ENCODE data around the gene HSPA8.
"Not testable (repeated sequence)": the region's sequence is repeated elsewhere in the genome, so short reads cannot be mapped to it uniquely, and the experiment has no call there.

Gene HSPA8
- long read RNA-seq, donor 1, transcript HSPA8-203 (4 exons, 963 nt), result minor isoform, 75 of 1,366 reads
- long read RNA-seq, donor 1, transcript HSPA8-208 (3 exons, 740 nt), result minor isoform, 46 of 1,366 reads
- long read RNA-seq, donor 1, transcript HSPA8-211 (5 exons, 1,509 nt), result minor isoform, 148 of 1,366 reads
- long read RNA-seq, donor 1, transcript HSPA8-224 (9 exons, 2,463 nt), result major isoform, 504 of 1,366 reads
- long read RNA-seq, donor 1, partial matches to known transcripts, result 490 of 1,366 reads
- long read RNA-seq, donor 1, other reads (novel, unspliced or antisense), result 9 of 1,366 reads
- long read RNA-seq, donor 2, transcript HSPA8-224 (9 exons, 2,463 nt), result major isoform, 233 of 729 reads
- long read RNA-seq, donor 2, transcript HSPA8-201 (8 exons, 2,186 nt), result minor isoform, 29 of 729 reads
- long read RNA-seq, donor 2, transcript HSPA8-211 (5 exons, 1,509 nt), result minor isoform, 99 of 729 reads
- long read RNA-seq, donor 2, transcript HSPA8-222 (6 exons, 1,884 nt), result minor isoform, 30 of 729 reads
- long read RNA-seq, donor 2, partial matches to known transcripts, result 282 of 729 reads
- long read RNA-seq, donor 2, other reads (novel, unspliced or antisense), result 0 of 729 reads
- long read RNA-seq, donor 3, transcript HSPA8-222 (6 exons, 1,884 nt), result minor isoform, 19 of 415 reads
- long read RNA-seq, donor 3, transcript HSPA8-208 (3 exons, 740 nt), result minor isoform, 18 of 415 reads
- long read RNA-seq, donor 3, transcript HSPA8-211 (5 exons, 1,509 nt), result minor isoform, 76 of 415 reads
- long read RNA-seq, donor 3, transcript HSPA8-224 (9 exons, 2,463 nt), result major isoform, 103 of 415 reads
- long read RNA-seq, donor 3, partial matches to known transcripts, result 148 of 415 reads
- long read RNA-seq, donor 3, other reads (novel, unspliced or antisense), result 0 of 415 reads
- long read RNA-seq, donor 4, transcript HSPA8-224 (9 exons, 2,463 nt), result major isoform, 191 of 670 reads
- long read RNA-seq, donor 4, transcript HSPA8-222 (6 exons, 1,884 nt), result minor isoform, 30 of 670 reads
- long read RNA-seq, donor 4, transcript HSPA8-203 (4 exons, 963 nt), result minor isoform, 29 of 670 reads
- long read RNA-seq, donor 4, transcript HSPA8-211 (5 exons, 1,509 nt), result minor isoform, 106 of 670 reads
- long read RNA-seq, donor 4, partial matches to known transcripts, result 251 of 670 reads
- long read RNA-seq, donor 4, other reads (novel, unspliced or antisense), result 0 of 670 reads
- long read RNA-seq, donor 5, transcript HSPA8-211 (5 exons, 1,509 nt), result minor isoform, 71 of 805 reads
- long read RNA-seq, donor 5, transcript HSPA8-203 (4 exons, 963 nt), result minor isoform, 33 of 805 reads
- long read RNA-seq, donor 5, transcript HSPA8-224 (9 exons, 2,463 nt), result major isoform, 328 of 805 reads
- long read RNA-seq, donor 5, transcript HSPA8-222 (6 exons, 1,884 nt), result minor isoform, 50 of 805 reads
- long read RNA-seq, donor 5, partial matches to known transcripts, result 265 of 805 reads
- long read RNA-seq, donor 5, other reads (novel, unspliced or antisense), result 10 of 805 reads
- long read RNA-seq, donor 6, transcript HSPA8-211 (5 exons, 1,509 nt), result minor isoform, 113 of 771 reads
- long read RNA-seq, donor 6, transcript HSPA8-222 (6 exons, 1,884 nt), result minor isoform, 30 of 771 reads
- long read RNA-seq, donor 6, transcript HSPA8-203 (4 exons, 963 nt), result minor isoform, 30 of 771 reads
- long read RNA-seq, donor 6, transcript HSPA8-224 (9 exons, 2,463 nt), result major isoform, 234 of 771 reads
- long read RNA-seq, donor 6, partial matches to known transcripts, result 308 of 771 reads
- long read RNA-seq, donor 6, other reads (novel, unspliced or antisense), result 5 of 771 reads
- long read RNA-seq, donor 7, transcript HSPA8-211 (5 exons, 1,509 nt), result minor isoform, 147 of 1,095 reads
- long read RNA-seq, donor 7, transcript HSPA8-202 (8 exons, 2,004 nt), result minor isoform, 54 of 1,095 reads
- long read RNA-seq, donor 7, transcript HSPA8-224 (9 exons, 2,463 nt), result major isoform, 206 of 1,095 reads
- long read RNA-seq, donor 7, transcript HSPA8-222 (6 exons, 1,884 nt), result minor isoform, 41 of 1,095 reads
- long read RNA-seq, donor 7, partial matches to known transcripts, result 524 of 1,095 reads
- long read RNA-seq, donor 7, other reads (novel, unspliced or antisense), result 20 of 1,095 reads
- long read RNA-seq, donor 8, transcript HSPA8-203 (4 exons, 963 nt), result minor isoform, 30 of 838 reads
- long read RNA-seq, donor 8, transcript HSPA8-222 (6 exons, 1,884 nt), result minor isoform, 32 of 838 reads
- long read RNA-seq, donor 8, transcript HSPA8-211 (5 exons, 1,509 nt), result minor isoform, 102 of 838 reads
- long read RNA-seq, donor 8, transcript HSPA8-224 (9 exons, 2,463 nt), result major isoform, 270 of 838 reads
- long read RNA-seq, donor 8, partial matches to known transcripts, result 294 of 838 reads
- long read RNA-seq, donor 8, other reads (novel, unspliced or antisense), result 20 of 838 reads

- no peak for DNase-seq
Observed at GRCh38 chr11:123061403-123062157, at the start of gene HSPA8. Gene HSPA8, minus strand, starts transcription at chr11:123062136. Its CDS starts 812 bp downstream, at chr11:123061324.

GRCh38 chr11:123111465-123111864, 49.5 kb upstream of the HSPA8 start:
- no peak for DNase-seq

GRCh38 chr11:123110397-123110796, 48.5 kb upstream of the HSPA8 start:
- DNase-seq, result no peak

- no peak for DNase-seq
Observed at GRCh38 chr11:123107945-123108495, 46.1 kb upstream of the HSPA8 start.

GRCh38 chr11:123104697-123105096, 42.8 kb upstream of the HSPA8 start:
- no peak for DNase-seq

- peak; percentile 53 for DNase-seq
Observed at GRCh38 chr11:123103326-123103980, 41.5 kb upstream of the HSPA8 start.

- DNase-seq, result no peak
Observed at GRCh38 chr11:123100379-123101085, 38.6 kb upstream of the HSPA8 start.

GRCh38 chr11:123098990-123099389, 37.1 kb upstream of the HSPA8 start:
- no peak for DNase-seq

- DNase-seq, result no peak
Observed at GRCh38 chr11:123093739-123094138, 31.8 kb upstream of the HSPA8 start.

GRCh38 chr11:123091506-123091905, 29.6 kb upstream of the HSPA8 start:
- no peak for DNase-seq

GRCh38 chr11:123090168-123090567, 28.2 kb upstream of the HSPA8 start:
- DNase-seq, result not testable (repeated sequence)

GRCh38 chr11:123088896-123089295, 27.0 kb upstream of the HSPA8 start:
- DNase-seq, result not testable (repeated sequence)

- not testable (repeated sequence) for DNase-seq
Observed at GRCh38 chr11:123087657-123088056, 25.7 kb upstream of the HSPA8 start.

GRCh38 chr11:123086305-123086704, 24.4 kb upstream of the HSPA8 start:
- no peak for DNase-seq

- no peak for DNase-seq
Observed at GRCh38 chr11:123085497-123085896, 23.6 kb upstream of the HSPA8 start.

- DNase-seq, result no peak
Observed at GRCh38 chr11:123084454-123084853, 22.5 kb upstream of the HSPA8 start.

GRCh38 chr11:123083623-123084029, 21.7 kb upstream of the HSPA8 start:
- DNase-seq, result no peak
